ENCODE results near the gene CAMK2A.

DNA sequence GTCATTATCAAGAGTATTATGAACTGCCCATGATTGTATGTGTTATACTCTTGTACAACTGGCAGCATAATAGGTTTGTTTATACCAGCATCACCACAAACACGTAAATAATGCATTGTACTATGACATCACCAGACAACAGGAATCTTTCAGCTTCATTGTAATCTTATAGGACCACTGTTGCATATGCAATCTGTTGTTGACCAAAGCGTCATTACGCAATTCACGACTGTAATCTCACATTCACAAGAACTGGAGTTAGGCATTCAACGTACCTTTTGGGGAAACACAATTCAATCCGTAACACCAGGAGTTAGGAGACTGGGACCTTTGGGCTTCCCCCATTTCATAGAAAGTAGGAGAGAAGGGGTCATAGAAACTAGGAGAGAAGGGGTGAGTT, 33.5 kb upstream of the CAMK2A start:
- TF ChIP-seq, protein P1, sequence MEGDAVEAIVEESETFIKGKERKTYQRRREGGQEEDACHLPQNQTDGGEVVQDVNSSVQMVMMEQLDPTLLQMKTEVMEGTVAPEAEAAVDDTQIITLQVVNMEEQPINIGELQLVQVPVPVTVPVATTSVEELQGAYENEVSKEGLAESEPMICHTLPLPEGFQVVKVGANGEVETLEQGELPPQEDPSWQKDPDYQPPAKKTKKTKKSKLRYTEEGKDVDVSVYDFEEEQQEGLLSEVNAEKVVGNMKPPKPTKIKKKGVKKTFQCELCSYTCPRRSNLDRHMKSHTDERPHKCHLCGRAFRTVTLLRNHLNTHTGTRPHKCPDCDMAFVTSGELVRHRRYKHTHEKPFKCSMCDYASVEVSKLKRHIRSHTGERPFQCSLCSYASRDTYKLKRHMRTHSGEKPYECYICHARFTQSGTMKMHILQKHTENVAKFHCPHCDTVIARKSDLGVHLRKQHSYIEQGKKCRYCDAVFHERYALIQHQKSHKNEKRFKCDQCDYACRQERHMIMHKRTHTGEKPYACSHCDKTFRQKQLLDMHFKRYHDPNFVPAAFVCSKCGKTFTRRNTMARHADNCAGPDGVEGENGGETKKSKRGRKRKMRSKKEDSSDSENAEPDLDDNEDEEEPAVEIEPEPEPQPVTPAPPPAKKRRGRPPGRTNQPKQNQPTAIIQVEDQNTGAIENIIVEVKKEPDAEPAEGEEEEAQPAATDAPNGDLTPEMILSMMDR (IDR thresholded peaks at IDR 0.05 in 8 of 11, conservative IDR thresholded peaks at IDR 0.05 in 3 of 11) = no peak
- TF ChIP-seq POLR2AphosphoS5 (IDR thresholded peaks at IDR 0.05) = no peak
- no peak for TF ChIP-seq POLR2A (IDR thresholded peaks at IDR 0.05)

Data from spleen (tissue), 7 donors.